ENCODE measurements around the gene F7.

- TF ChIP-seq POLR2A (IDR thresholded peaks at IDR 0.05; ENCODE audit: low read length): no peak
- no peak for TF ChIP-seq GATA1 (IDR thresholded peaks at IDR 0.05; ENCODE audit: low read depth, low read length)
Measured at GRCh38 chr13:113105032-113105920, at the start of gene F7.
